Astrocyte (in vitro differentiated cells and primary cell): ENCODE measurements around the gene LAG3. TPM values are rescaled to one million over a fixed set of nuclear protein-coding genes. Genes with fewer than 3 reads are reported as not detected.

ENCODE experiments used
- DNase-seq: peaks from one replicate; pipeline ENCODE4 v3.0.0-alpha.2; 2010; ENCODE audit warnings: low read depth
- FAIRE-seq: peaks from 2 replicates; lab custom pipeline; 2011; peaks lifted over from hg19 to GRCh38; lab: Jason Lieb, UNC
- H2AFZ ChIP-seq: 2 replicates; pipeline ENCODE4 v1.6.0; 2012; ENCODE audit warnings: low read depth, low read length, inconsistent platforms
- H3K27ac ChIP-seq: 2 replicates; pipeline ENCODE4 v1.5.1; 2011; ENCODE audit warnings: low read depth, low read length, inconsistent platforms
- H3K27me3 ChIP-seq: 2 replicates; pipeline ENCODE4 v1.6.0; 2011; ENCODE audit warnings: low read length, inconsistent platforms; ENCODE audit not compliant: insufficient read depth
- H3K36me3 ChIP-seq: 2 replicates; pipeline ENCODE4 v1.5.1; 2011; ENCODE audit warnings: low read length, inconsistent platforms; ENCODE audit not compliant: insufficient read depth
- H3K4me1 ChIP-seq: 2 replicates; pipeline ENCODE4 v1.5.1; 2011; ENCODE audit warnings: low read length, inconsistent platforms; ENCODE audit not compliant: insufficient read depth
- H3K4me2 ChIP-seq: 2 replicates; pipeline ENCODE4 v1.6.0; 2012; ENCODE audit warnings: low read length, inconsistent platforms
- H3K4me3 ChIP-seq: 2 replicates; pipeline ENCODE4 v1.5.1; 2011; ENCODE audit warnings: low read depth, mild to moderate bottlenecking, low read length, inconsistent platforms; ENCODE audit not compliant: insufficient read depth
- H3K79me2 ChIP-seq: 2 replicates; pipeline ENCODE4 v1.6.0; 2012; ENCODE audit warnings: mild to moderate bottlenecking, low read length, inconsistent platforms; ENCODE audit not compliant: insufficient read depth
- H3K9ac ChIP-seq: 2 replicates; pipeline ENCODE4 v1.6.0; 2012; ENCODE audit warnings: mild to moderate bottlenecking, low read length, inconsistent platforms
- H3K9me3 ChIP-seq: 2 replicates; pipeline ENCODE4 v1.5.1; 2012; ENCODE audit warnings: low read depth, mild to moderate bottlenecking, low read length, inconsistent platforms; ENCODE audit not compliant: insufficient read depth
- H4K20me1 ChIP-seq: 2 replicates; pipeline ENCODE4 v1.6.0; 2012; ENCODE audit warnings: low read length, inconsistent platforms; ENCODE audit not compliant: insufficient read depth
- H3K27ac Mint-ChIP-seq: one replicate; pipeline ENCODE4 v1.8.0; 2021; ENCODE audit warnings: mild to moderate bottlenecking, mixed read lengths; ENCODE audit not compliant: unreplicated experiment
- H3K27me3 Mint-ChIP-seq: one replicate; pipeline ENCODE4 v1.8.0; 2021; ENCODE audit warnings: low read depth, mixed read lengths; ENCODE audit not compliant: unreplicated experiment
- H3K36me3 Mint-ChIP-seq: one replicate; pipeline ENCODE4 v1.8.0; 2021; ENCODE audit warnings: low read depth, mixed read lengths; ENCODE audit not compliant: unreplicated experiment
- H3K4me1 Mint-ChIP-seq: one replicate; pipeline ENCODE4 v1.8.0; 2021; ENCODE audit warnings: low read depth, mixed read lengths; ENCODE audit not compliant: unreplicated experiment
- H3K4me3 Mint-ChIP-seq: one replicate; pipeline ENCODE4 v1.8.0; 2021; ENCODE audit warnings: mild to moderate bottlenecking, moderate library complexity, mixed read lengths; ENCODE audit not compliant: unreplicated experiment
- H3K9me3 Mint-ChIP-seq: one replicate; pipeline ENCODE4 v1.8.0; 2021; ENCODE audit warnings: mild to moderate bottlenecking, mixed read lengths; ENCODE audit not compliant: unreplicated experiment
- EZH2 ChIP-seq: IDR thresholded peaks from 2 replicates; pipeline ENCODE4 v1.6.1; 2012; ENCODE audit warnings: mild to moderate bottlenecking, low read length, inconsistent platforms; ENCODE audit not compliant: insufficient read depth
- total RNA-seq: library from RNA; stranded (reverse); gene quantifications from 2 replicates; pipeline ENCODE4 v1.2.1, GENCODE V29; 2021
- TF ChIP-seq, protein P1 (sequence below): IDR thresholded peaks from 2 replicates; pipeline ENCODE4 v1.5.1; 2011; ENCODE audit warnings: low read depth, mild to moderate bottlenecking, inconsistent platforms, low read length, moderate library complexity; ENCODE audit not compliant: insufficient read depth

LAG3 gene
- total RNA-seq, 1 donor from 2014 or later = 2.0 TPM

DNA sequence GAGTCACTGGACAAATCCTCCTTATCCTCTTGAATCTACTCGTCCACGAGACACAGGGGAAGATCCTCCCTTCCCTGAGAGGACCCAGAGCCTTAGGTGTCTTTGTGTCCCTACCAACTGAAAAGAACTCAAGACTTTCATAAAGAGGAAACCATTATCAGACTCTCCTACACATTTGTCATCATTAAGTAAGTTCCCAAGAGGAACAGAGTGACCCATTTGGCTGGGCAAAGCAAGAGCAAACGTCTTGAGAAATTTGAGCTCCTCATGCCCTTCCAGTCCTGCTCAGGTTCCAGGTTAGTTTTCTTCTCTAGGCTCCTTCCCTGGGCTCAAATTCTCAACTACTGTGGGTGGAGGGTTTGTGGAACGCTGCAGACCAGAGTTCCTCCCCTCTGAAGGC is 25.1 kb upstream of the LAG3 start:
- H3K36me3 ChIP-seq = peaks cover 40% of the 10 kb centered on the region
- no peak for FAIRE-seq
- H3K4me3 Mint-ChIP-seq = no peak overlapping the region

DNA sequence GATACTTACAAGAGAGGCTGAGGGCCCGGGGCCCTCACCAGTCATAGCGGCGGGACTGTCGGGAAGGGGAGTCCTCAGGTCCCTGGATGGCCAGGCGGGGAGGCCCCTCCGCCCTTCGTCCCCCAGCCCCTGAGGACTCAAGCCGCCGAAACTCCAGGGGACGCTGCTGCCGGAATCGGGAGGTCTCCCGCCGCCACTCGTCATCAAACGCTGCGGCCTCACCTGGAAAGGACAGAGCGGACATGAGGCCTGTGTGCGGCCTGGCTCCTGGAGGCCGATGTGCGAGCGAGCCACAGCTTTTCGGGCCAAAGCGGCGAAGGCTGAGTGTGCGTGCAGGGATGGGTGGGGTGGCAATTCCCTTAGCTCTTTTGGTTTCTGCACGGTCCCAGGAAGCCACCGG is 23.6 kb upstream of the LAG3 start:
- Mint-ChIP-seq H3K4me3 (no peak overlapping the region), H3K27me3 (no peaks in the 10 kb centered on the region), H3K36me3 (peaks cover 31% of the 10 kb centered on the region), H3K4me1 (peaks cover 30% of the 10 kb centered on the region), H3K9me3 (no peaks in the 10 kb centered on the region), H3K27ac (no peak overlapping the region)
- H3K9ac ChIP-seq = no peak overlapping the region
- H3K4me2 ChIP-seq = no peak overlapping the region
- peaks cover 59% of the 10 kb centered on the region for H4K20me1 ChIP-seq
- DNase-seq = no peak
- no peaks in the 10 kb centered on the region for H3K9me3 ChIP-seq
- no peak overlapping the region for H3K27ac ChIP-seq
- H3K79me2 ChIP-seq = peaks cover 33% of the 10 kb centered on the region
- TF ChIP-seq, protein P1, sequence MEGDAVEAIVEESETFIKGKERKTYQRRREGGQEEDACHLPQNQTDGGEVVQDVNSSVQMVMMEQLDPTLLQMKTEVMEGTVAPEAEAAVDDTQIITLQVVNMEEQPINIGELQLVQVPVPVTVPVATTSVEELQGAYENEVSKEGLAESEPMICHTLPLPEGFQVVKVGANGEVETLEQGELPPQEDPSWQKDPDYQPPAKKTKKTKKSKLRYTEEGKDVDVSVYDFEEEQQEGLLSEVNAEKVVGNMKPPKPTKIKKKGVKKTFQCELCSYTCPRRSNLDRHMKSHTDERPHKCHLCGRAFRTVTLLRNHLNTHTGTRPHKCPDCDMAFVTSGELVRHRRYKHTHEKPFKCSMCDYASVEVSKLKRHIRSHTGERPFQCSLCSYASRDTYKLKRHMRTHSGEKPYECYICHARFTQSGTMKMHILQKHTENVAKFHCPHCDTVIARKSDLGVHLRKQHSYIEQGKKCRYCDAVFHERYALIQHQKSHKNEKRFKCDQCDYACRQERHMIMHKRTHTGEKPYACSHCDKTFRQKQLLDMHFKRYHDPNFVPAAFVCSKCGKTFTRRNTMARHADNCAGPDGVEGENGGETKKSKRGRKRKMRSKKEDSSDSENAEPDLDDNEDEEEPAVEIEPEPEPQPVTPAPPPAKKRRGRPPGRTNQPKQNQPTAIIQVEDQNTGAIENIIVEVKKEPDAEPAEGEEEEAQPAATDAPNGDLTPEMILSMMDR = no peak
- no peak for TF ChIP-seq EZH2
- no peak for FAIRE-seq
- no peaks in the 10 kb centered on the region for H3K27me3 ChIP-seq
- H3K4me3 ChIP-seq = no peak overlapping the region
- peaks cover 40% of the 10 kb centered on the region for H3K36me3 ChIP-seq
- H3K4me1 ChIP-seq = peaks cover 14% of the 10 kb centered on the region
- no peak overlapping the region for H2AFZ ChIP-seq

More for the DNA sequence above, 25.1 kb upstream of the LAG3 start:
- H3K9me3 ChIP-seq = no peaks in the 10 kb centered on the region
- Mint-ChIP-seq H3K9me3 (no peaks in the 10 kb centered on the region), H3K4me1 (peaks cover 28% of the 10 kb centered on the region), H3K27me3 (no peaks in the 10 kb centered on the region), H3K36me3 (peaks cover 35% of the 10 kb centered on the region), H3K27ac (no peak overlapping the region)
- peaks cover 26% of the 10 kb centered on the region for H3K79me2 ChIP-seq
- no peak overlapping the region for H3K9ac ChIP-seq
- H3K27me3 ChIP-seq = no peaks in the 10 kb centered on the region
- no peak overlapping the region for H3K4me3 ChIP-seq
- peaks cover 57% of the 10 kb centered on the region for H4K20me1 ChIP-seq
- peaks cover 12% of the 10 kb centered on the region for H3K4me1 ChIP-seq
- H2AFZ ChIP-seq = no peak overlapping the region
- no peak overlapping the region for H3K4me2 ChIP-seq
- DNase-seq = no peak
- TF ChIP-seq EZH2 = no peak
- H3K27ac ChIP-seq = no peak overlapping the region

DNA sequence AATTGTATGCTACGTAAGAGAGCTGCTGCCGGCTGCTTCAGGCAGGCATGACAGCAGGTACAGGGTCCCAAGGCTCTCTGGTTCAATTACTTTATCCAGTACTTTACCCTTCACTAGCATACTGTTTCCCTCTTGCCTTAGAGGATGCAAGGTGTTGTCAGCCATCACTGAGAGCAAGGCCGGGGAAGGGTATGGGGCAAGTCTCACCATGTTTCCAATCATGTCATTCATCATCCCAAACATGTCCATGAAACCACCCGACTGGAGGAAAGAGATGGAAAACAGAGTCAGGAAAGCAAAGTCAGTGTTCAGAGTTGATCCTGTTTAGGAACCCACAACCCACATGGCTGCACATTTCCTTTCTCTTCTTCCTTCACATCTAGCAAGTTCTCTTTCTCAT is 21.8 kb upstream of the LAG3 start:
- peak overlapping the region; percentile 99 for H3K4me3 Mint-ChIP-seq
- no peak overlapping the region for H3K27ac Mint-ChIP-seq
- H3K4me1 ChIP-seq = peaks cover 17% of the 10 kb centered on the region
- H3K27me3 ChIP-seq = no peaks in the 10 kb centered on the region
- H3K36me3 Mint-ChIP-seq = peaks cover 27% of the 10 kb centered on the region
- H3K9ac ChIP-seq = peak overlapping the region; percentile 21
- H3K79me2 ChIP-seq = peaks cover 33% of the 10 kb centered on the region
- no peak for TF ChIP-seq EZH2
- TF ChIP-seq, protein P1 = no peak
- H3K9me3 ChIP-seq = no peaks in the 10 kb centered on the region
- peaks cover 30% of the 10 kb centered on the region for H3K4me1 Mint-ChIP-seq
- H3K9me3 Mint-ChIP-seq = no peaks in the 10 kb centered on the region
- DNase-seq = no peak
- FAIRE-seq = no peak
- no peaks in the 10 kb centered on the region for H3K27me3 Mint-ChIP-seq
- H3K4me2 ChIP-seq = no peak overlapping the region
- no peak overlapping the region for H3K4me3 ChIP-seq
- no peak overlapping the region for H3K27ac ChIP-seq
- peaks cover 40% of the 10 kb centered on the region for H3K36me3 ChIP-seq
- H2AFZ ChIP-seq = no peak overlapping the region
- H4K20me1 ChIP-seq = peaks cover 59% of the 10 kb centered on the region
